GOT3 (cell line): ENCODE results near the gene CAV3.

ENCODE experiments used
- DNase-seq: peaks from one replicate; lab custom pipeline; 2025; ENCODE audit warnings: mixed read lengths; lab: John Stamatoyannopoulos, UW

CAV3 gene

GRCh38 chr3:8734908-8735307 is 1.3 kb downstream of the CAV3 start:
- DNase-seq = no peak

- DNase-seq = no peak
Measured at GRCh38 chr3:8736436-8736835, 2.8 kb downstream of the CAV3 start.

- no peak for DNase-seq
Measured at GRCh38 chr3:8737301-8737700, 3.7 kb downstream of the CAV3 start.

- no peak for DNase-seq
Measured at GRCh38 chr3:8737823-8738222, 4.2 kb downstream of the CAV3 start.

- no peak for DNase-seq
Measured at GRCh38 chr3:8738639-8739038, 5.0 kb downstream of the CAV3 start.

- no peak for DNase-seq
Measured at GRCh38 chr3:8739757-8740504, 6.3 kb downstream of the CAV3 start.

- DNase-seq = no peak
Measured at GRCh38 chr3:8741581-8742261, 8.1 kb downstream of the CAV3 start.

- no peak for DNase-seq
Measured at GRCh38 chr3:8743021-8743601, 9.5 kb downstream of the CAV3 start.

GRCh38 chr3:8743911-8744310 is 10.3 kb downstream of the CAV3 start:
- no peak for DNase-seq

GRCh38 chr3:8745619-8746370 is 12.2 kb downstream of the CAV3 start:
- DNase-seq = no peak

- no peak for DNase-seq
Measured at GRCh38 chr3:8746780-8747345, 13.3 kb downstream of the CAV3 start.

- DNase-seq = no peak
Measured at GRCh38 chr3:8749316-8749715, 15.7 kb downstream of the CAV3 start.

GRCh38 chr3:8752832-8753231 is 19.2 kb downstream of the CAV3 start:
- no peak for DNase-seq

GRCh38 chr3:8755097-8755496 is 21.5 kb downstream of the CAV3 start:
- DNase-seq = no peak

GRCh38 chr3:8755564-8756237 is 22.1 kb downstream of the CAV3 start:
- no peak for DNase-seq

GRCh38 chr3:8756671-8757070 is 23.1 kb downstream of the CAV3 start:
- DNase-seq = no peak

GRCh38 chr3:8757551-8758518 is 24.2 kb downstream of the CAV3 start:
- no peak for DNase-seq

- DNase-seq = no peak
Measured at GRCh38 chr3:8759038-8759707, 25.6 kb downstream of the CAV3 start.

GRCh38 chr3:8760091-8760490 is 26.5 kb downstream of the CAV3 start:
- no peak for DNase-seq

- DNase-seq = no peak
Measured at GRCh38 chr3:8760506-8760905, 26.9 kb downstream of the CAV3 start.
